Dendritic cell treated with granulocyte-macrophage colony-stimulating factor and Interleukin-4, amounts not matched to agents 40 ng/mL and 50 ng/mL, for 4 days (primary cell): Measurements from ENCODE around the gene PRELP.

Experiments
- H3K27ac Mint-ChIP-seq: one replicate; pipeline ENCODE4 v1.8.0; 2022; ENCODE audit warnings: mild to moderate bottlenecking, mixed read lengths
- H3K27me3 Mint-ChIP-seq: one replicate; pipeline ENCODE4 v1.8.0; 2022; ENCODE audit warnings: mild to moderate bottlenecking, mixed read lengths
- H3K36me3 Mint-ChIP-seq: one replicate; pipeline ENCODE4 v1.8.0; 2022; ENCODE audit warnings: low read depth, mixed read lengths
- H3K4me1 Mint-ChIP-seq: one replicate; pipeline ENCODE4 v1.8.0; 2022; ENCODE audit warnings: low read depth, mixed read lengths
- H3K4me3 Mint-ChIP-seq: one replicate; pipeline ENCODE4 v1.8.0; 2022; ENCODE audit warnings: mild to moderate bottlenecking, moderate library complexity, mixed read lengths
- H3K9me3 Mint-ChIP-seq: one replicate; pipeline ENCODE4 v1.8.0; 2022; ENCODE audit warnings: mixed read lengths
- intact Hi-C: fragments of 100-400 bp; cut with micrococcal nuclease; formaldehyde crosslinking; loops from one replicate; pipeline ENCODE4 v1.15.0; 2022

The PRELP gene

DNA sequence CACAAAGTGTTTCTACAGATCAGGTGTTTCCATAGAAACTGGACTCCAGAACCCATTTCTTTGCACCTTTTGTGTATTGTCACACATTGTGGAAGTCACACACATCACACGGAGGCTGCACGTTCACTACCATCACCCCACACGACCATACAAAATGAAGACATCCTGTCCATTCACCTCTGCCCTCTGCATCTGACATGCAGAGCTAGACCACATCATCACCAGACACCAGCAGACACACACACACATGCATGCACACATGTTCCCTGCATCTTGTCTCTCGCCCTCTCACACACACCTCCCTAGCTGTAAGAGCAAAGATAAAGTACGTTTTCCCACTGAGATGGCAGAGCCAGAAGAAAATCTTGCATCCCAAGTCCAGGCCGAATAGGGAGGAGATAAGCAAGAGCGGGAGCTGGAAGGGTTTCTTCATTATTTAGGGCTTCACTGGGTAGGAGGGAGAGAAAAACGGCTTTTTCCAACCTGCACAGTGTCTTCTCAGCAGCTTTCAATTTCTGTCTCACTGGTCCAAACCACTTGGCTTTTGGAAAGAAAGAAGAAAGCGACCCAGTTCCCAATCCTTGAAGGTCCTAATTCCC, 709 bp downstream of the PRELP start:
- Mint-ChIP-seq H3K27ac (no peak overlapping the region), H3K4me1 (peaks cover 14% of the 10 kb centered on the region), H3K27me3 (peaks cover 31% of the 10 kb centered on the region), H3K4me3 (no peak overlapping the region), H3K9me3 (no peaks in the 10 kb centered on the region), H3K36me3 (no peaks in the 10 kb centered on the region)
- intact Hi-C loops: no loop called here

DNA sequence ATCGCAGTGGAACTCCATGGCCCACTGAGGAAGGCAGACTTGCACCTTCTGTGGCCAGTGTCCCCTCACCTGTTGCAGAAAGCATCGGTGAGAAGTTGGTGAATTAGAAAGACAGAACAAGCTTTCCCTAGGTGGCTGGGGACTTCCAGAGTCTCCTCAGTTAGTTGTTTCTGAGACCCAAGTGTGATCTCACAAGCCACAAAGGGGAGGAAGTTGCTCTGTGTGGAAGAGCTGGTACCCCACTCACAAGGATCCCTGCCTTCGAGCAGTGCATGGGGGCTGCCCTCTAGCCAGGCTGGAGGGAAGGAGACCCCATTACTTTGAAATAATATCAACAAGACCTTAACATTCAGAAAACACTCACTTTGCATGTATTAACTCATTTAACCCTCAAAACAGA, 2.1 kb downstream of the PRELP start:
- H3K27me3 Mint-ChIP-seq: peaks cover 26% of the 10 kb centered on the region
- no peaks in the 10 kb centered on the region for H3K9me3 Mint-ChIP-seq
- H3K27ac Mint-ChIP-seq: no peak overlapping the region
- intact Hi-C loops: no loop called here
- no peak overlapping the region for H3K4me3 Mint-ChIP-seq
- peaks cover 20% of the 10 kb centered on the region for H3K4me1 Mint-ChIP-seq
- H3K36me3 Mint-ChIP-seq: no peaks in the 10 kb centered on the region

DNA sequence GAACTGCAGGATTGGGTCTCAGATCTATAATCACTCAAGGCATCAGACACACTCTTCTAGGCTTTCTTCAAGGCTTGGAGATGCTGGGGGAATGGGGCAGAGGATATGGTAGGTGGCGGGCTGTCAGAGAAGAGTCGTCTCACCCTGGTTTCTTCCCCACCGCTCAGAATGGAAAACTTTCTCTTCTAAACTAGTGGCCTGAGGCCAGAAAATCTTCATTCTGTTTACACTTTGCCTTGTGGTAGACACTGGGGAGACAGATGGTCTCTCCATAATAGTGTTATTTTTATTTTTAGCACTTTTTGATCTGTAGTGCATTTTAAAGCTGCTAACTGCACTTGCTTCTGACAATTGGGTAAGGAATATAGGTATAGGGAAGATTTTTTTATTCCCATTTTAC, 2.6 kb downstream of the PRELP start:
- Mint-ChIP-seq H3K27ac (no peak overlapping the region), H3K36me3 (no peaks in the 10 kb centered on the region)

DNA sequence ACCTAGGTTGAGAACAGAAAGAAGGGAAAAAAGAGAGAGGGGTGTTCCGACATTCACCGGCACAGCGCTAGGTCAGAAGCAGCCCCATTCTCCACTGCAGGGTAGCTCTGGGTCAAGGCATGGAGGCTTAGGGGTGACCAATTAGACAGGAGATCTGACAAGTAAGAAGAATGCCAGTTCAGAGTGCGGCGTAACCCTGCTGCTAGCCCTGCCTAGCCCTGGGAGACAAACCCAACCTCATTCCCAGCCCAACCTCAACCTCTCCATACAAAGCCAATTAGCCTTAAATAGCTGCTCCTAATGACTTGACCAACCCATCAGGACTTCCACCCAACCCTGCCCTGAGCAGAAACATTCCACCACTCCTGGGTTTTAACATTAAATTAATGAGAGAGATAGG, 3.4 kb downstream of the PRELP start:
- no peak overlapping the region for H3K27ac Mint-ChIP-seq

More for the DNA sequence above, 2.6 kb downstream of the PRELP start:
- Mint-ChIP-seq H3K4me1 (peaks cover 20% of the 10 kb centered on the region), H3K27me3 (peaks cover 23% of the 10 kb centered on the region), H3K9me3 (no peaks in the 10 kb centered on the region), H3K4me3 (no peak overlapping the region)
- intact Hi-C loops: no loop called here

DNA sequence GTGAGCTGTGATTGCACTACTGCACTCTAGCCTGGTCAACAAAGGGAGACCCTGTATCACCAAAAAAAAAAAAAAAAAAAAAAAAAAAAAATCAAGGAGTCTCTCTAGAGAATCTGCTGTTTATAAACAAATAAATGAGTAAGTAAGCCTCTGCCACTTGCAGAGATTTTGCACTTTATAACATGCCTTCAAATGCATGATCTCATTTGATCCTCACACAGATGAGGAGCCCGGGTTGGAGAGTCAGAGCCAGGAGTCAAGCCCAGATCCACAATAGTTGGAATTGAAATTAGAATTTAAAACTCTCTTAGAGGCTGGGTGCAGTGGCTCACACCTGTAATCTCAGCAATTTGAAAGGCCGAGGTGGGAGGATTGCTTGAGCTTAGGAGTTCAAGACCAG, 4.0 kb downstream of the PRELP start:
- H3K9me3 Mint-ChIP-seq: no peaks in the 10 kb centered on the region
- H3K27ac Mint-ChIP-seq: no peak overlapping the region
- H3K4me1 Mint-ChIP-seq: peaks cover 20% of the 10 kb centered on the region
- peaks cover 13% of the 10 kb centered on the region for H3K27me3 Mint-ChIP-seq
- H3K4me3 Mint-ChIP-seq: no peak overlapping the region
- no peaks in the 10 kb centered on the region for H3K36me3 Mint-ChIP-seq
- intact Hi-C loops: no loop called here

More for the DNA sequence above, 3.4 kb downstream of the PRELP start:
- intact Hi-C loops: no loop called here
- H3K4me1 Mint-ChIP-seq: peaks cover 20% of the 10 kb centered on the region
- peaks cover 16% of the 10 kb centered on the region for H3K27me3 Mint-ChIP-seq
- H3K36me3 Mint-ChIP-seq: no peaks in the 10 kb centered on the region
- no peak overlapping the region for H3K4me3 Mint-ChIP-seq
- H3K9me3 Mint-ChIP-seq: no peaks in the 10 kb centered on the region

DNA sequence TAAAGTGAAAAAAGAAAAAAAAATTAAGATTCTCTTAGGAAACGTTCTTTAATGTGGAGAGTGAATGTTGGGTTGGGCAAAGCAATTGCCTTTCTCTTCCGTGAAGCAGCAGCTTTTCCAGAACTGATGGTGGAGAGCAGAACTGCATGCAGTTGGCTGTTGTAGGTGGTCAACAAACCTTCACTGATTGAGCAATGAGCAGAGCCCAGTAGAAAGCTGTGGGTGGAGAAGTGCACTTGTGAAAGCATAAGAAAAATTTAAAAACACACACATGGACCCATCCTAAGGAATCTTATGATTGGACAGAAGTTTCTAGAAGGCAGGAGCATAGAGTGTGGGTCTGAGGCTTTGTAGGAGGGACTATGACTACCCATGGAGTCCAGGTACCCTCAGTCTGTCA, 4.5 kb downstream of the PRELP start:
- H3K27me3 Mint-ChIP-seq: peaks cover 12% of the 10 kb centered on the region
- H3K4me3 Mint-ChIP-seq: no peak overlapping the region
- H3K36me3 Mint-ChIP-seq: no peaks in the 10 kb centered on the region
- intact Hi-C loops: no loop called here
- peaks cover 20% of the 10 kb centered on the region for H3K4me1 Mint-ChIP-seq
- no peaks in the 10 kb centered on the region for H3K9me3 Mint-ChIP-seq
- no peak overlapping the region for H3K27ac Mint-ChIP-seq

DNA sequence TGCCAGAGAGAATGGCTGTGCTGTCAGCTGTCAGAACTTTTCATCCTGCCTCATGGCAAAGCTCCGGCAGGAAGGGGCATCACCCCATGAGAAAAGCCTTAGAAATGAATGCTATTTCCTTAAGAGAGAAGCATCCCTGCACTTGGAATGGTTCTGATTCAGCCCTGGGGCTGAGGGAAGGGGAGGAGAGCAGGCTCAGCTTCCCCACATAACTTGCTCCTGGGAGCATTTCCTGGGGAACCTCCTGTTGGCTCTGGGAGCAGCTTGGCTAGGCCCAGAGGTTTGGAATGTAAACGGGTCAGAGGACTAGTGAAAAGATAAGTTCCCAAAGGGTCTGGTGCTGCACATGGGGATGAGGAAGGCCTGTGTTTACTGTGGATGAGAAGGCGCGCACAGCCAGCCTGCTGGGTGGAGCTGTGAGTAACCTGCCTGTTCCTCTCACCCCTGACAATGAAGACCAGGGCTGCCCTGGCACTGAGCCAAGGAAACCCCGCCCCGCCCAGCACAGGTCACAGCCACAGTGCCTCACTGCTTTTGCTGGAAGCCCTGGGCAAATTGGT, 5.0 kb downstream of the PRELP start:
- Mint-ChIP-seq H3K27me3 (peaks cover 10% of the 10 kb centered on the region), H3K27ac (no peak overlapping the region), H3K4me3 (no peak overlapping the region), H3K4me1 (peaks cover 20% of the 10 kb centered on the region), H3K9me3 (no peaks in the 10 kb centered on the region), H3K36me3 (no peaks in the 10 kb centered on the region)
- intact Hi-C loops: no loop called here

DNA sequence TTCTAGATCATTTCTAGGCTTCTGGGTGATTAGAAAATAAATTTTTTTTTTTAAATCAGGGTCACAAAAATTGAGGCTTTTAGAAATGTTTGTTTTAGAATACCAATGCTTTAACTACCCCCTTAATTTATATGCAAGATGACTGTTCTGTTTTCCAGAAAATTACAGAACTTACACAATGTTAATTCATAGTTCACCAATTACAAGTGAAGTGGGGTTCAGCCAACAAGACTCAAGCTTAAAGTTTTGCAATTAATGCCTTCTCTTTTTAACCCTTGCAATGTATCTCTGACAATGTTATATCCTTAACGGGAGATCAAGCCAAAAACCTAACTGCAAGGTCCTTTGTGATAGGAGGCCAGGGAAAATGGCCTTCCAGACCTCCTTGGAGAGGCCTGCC, 5.6 kb downstream of the PRELP start:
- peaks cover 20% of the 10 kb centered on the region for H3K4me1 Mint-ChIP-seq

DNA sequence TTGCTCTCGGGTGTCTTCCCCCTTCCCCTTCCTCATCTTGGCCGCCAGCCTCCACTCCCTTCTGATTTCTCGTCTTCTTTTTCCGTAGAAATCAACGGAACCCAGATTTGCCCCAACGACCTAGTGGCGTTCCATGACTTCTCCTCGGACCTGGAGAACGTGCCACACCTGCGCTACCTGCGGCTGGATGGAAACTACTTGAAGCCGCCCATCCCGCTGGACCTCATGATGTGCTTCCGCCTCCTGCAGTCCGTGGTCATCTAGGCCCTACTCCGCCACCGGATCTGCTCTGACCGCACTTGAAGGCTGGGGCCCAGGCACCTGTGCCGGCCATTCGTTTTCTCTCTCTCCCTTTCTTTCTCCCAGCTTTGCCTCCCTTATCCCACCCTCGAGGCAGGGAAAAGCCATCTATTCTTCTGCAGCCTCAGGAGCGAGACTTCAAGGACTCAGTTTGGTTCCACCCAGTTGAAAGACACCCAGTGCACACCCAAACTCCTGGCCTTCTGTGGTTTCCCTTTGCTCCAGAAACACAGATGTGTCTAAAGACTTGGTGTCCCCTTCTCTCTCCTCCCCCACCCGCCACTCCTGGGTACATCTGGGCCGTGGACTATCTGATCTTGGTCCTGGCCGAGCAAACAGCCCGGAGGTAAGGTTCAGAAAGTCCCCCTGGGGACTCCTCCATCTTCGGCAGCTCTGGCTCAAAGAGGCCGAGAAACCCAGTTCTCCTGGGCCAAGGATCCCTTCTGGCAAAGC, 11.2 kb downstream of the PRELP start:
- H3K4me1 Mint-ChIP-seq: peaks cover 18% of the 10 kb centered on the region

More for the DNA sequence above, 5.6 kb downstream of the PRELP start:
- H3K36me3 Mint-ChIP-seq: no peaks in the 10 kb centered on the region
- H3K4me3 Mint-ChIP-seq: no peak overlapping the region
- H3K9me3 Mint-ChIP-seq: no peaks in the 10 kb centered on the region
- peaks cover 5% of the 10 kb centered on the region for H3K27me3 Mint-ChIP-seq
- H3K27ac Mint-ChIP-seq: no peak overlapping the region
- intact Hi-C loops: no loop called here

DNA sequence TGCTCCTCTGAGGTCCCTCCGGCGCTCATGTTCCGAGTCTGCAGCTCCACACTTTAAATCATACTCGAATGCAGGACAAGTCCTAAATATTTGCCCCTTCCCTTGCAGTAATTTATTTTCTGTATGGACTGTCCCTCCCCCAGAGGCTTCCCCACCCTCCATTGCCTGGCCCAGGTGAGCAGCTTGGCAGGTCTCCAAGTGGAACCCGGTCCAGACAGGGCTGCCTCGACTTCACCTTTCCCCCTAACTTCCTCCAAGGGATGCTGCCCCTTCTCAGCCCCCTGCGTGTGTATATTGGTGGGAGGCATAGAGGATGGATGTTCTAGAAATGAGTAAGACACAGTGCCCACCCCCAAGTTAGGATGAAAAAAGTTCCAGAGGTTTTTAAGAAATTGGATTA, 12.9 kb downstream of the PRELP start:
- no peaks in the 10 kb centered on the region for H3K36me3 Mint-ChIP-seq
- H3K4me1 Mint-ChIP-seq: peaks cover 18% of the 10 kb centered on the region
- intact Hi-C loops: no loop called here
- H3K27me3 Mint-ChIP-seq: peaks cover 9% of the 10 kb centered on the region
- H3K4me3 Mint-ChIP-seq: no peak overlapping the region
- H3K27ac Mint-ChIP-seq: no peak overlapping the region
- H3K9me3 Mint-ChIP-seq: no peaks in the 10 kb centered on the region

More for the DNA sequence above, 11.2 kb downstream of the PRELP start:
- Mint-ChIP-seq H3K4me3 (peak overlapping the region; percentile 73), H3K27me3 (peaks cover 7% of the 10 kb centered on the region), H3K36me3 (no peaks in the 10 kb centered on the region), H3K27ac (no peak overlapping the region), H3K9me3 (no peaks in the 10 kb centered on the region)
- intact Hi-C loops: loop anchor here (1.0 to 2.0 kb wide), 3 partner anchors 117 to 216 kb away; no protein-coding TSS in a partner anchor

DNA sequence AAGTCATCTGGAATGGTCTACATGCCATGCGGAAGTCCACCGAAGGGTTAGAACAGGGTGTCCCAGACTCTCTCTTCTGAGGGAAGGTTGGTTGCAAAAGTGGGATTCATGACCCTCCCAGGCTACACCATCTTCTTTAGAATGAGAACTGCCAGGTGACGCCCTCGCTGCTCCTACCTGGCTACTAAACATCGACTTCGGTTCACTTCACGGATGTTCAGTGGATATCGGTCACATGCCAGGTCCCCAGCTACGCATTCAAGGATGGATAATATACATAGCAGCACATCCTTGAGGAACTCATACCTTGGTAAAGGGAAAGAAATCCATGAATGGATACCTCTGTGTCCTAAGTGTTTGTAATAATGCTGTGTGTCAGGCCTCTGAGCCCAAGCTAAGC, 15.0 kb downstream of the PRELP start:
- Mint-ChIP-seq H3K27ac (no peak overlapping the region), H3K27me3 (peaks cover 11% of the 10 kb centered on the region), H3K9me3 (no peaks in the 10 kb centered on the region), H3K4me1 (peaks cover 18% of the 10 kb centered on the region), H3K4me3 (no peak overlapping the region), H3K36me3 (no peaks in the 10 kb centered on the region)
- intact Hi-C loops: no loop called here

DNA sequence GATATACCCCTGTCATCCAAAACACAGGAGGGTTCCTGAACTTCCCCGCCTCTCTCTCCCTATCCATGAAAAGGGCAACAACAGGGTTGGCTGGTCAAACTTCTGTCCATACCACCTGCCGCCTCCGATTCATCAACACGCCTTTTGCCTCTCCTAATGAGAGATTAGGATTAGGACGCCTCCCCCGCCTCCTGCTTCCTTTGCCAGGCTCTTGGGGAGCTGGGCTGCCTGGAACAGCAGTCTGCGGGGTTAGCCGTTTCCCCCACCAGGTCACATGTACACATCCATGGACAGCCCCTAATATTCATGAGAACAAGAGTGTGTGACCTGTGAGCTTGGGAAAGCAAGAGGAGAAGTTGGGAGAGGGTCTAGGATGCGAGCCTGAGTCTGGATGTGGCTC, 16.1 kb downstream of the PRELP start:
- Mint-ChIP-seq H3K9me3 (no peaks in the 10 kb centered on the region), H3K4me1 (peaks cover 14% of the 10 kb centered on the region), H3K36me3 (no peaks in the 10 kb centered on the region), H3K27me3 (peaks cover 13% of the 10 kb centered on the region), H3K27ac (no peak overlapping the region), H3K4me3 (no peak overlapping the region)
- intact Hi-C loops: no loop called here

DNA sequence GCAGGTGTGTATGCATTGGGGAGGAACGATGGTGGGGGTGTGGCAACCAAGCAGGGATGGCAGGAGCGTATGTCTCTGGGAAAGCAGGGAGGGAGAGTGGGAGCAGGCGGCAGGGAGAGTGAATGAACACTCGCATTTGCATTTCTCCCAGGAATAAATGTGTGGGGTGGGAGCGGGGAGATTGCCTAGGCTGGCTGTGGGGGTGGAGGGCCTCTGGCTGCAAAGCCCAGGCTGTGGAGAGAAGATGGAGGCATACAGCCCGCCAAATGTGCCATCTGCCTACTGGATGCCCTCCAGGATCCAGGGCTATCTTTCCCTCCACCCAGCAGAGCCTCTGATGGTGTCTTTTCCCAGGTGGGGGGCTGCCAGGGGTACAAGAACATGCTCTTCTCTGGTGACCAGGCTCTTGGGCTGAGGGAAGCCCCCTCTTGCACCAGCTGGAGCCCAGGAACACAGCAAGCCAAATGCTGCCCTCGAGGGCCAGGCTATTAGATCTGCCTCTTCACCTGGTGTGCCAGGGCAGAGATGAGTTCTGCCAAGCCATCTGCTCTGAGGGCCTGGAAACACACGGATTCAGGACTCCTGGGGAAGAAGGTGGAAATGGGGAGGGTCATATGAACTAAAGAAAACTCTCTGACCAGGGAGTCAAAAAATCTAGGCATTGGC, 16.6 kb downstream of the PRELP start:
- intact Hi-C loops: no loop called here
- Mint-ChIP-seq H3K4me3 (no peak overlapping the region), H3K27me3 (peaks cover 13% of the 10 kb centered on the region), H3K36me3 (no peaks in the 10 kb centered on the region), H3K27ac (no peak overlapping the region), H3K9me3 (no peaks in the 10 kb centered on the region), H3K4me1 (peaks cover 8% of the 10 kb centered on the region)

DNA sequence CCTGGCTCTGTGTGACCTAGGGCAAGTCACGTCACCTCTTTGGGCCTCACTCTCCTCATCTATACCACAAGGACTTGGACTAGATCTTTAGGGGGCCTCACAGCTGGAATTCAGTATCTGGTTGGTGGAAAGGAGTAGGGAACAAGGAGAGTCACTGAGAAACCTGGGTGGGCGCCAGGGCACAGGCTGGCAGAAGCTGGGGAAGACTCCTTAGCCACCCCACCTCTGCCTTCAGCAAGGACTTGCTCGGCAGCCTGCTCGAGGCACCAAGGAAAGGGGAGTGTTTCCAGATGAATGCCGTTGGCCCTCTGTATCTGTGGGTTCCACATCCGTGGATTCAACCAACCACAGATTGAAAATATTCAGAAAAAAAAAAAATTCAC, 17.1 kb downstream of the PRELP start:
- Mint-ChIP-seq H3K4me3 (no peak overlapping the region), H3K36me3 (no peaks in the 10 kb centered on the region), H3K27ac (no peak overlapping the region), H3K9me3 (no peaks in the 10 kb centered on the region), H3K4me1 (peaks cover 3% of the 10 kb centered on the region), H3K27me3 (peaks cover 13% of the 10 kb centered on the region)
- intact Hi-C loops: no loop called here
